ENCODE measurements around the gene BRME1. TPM values are rescaled to one million over a fixed set of nuclear protein-coding genes. Genes with fewer than 3 reads are reported as not detected.
"Not testable (repeated sequence)": the region's sequence is repeated elsewhere in the genome, so short reads cannot be mapped to it uniquely, and the experiment has no call there.

The BRME1 gene
- polyA plus RNA-seq, 2 of the 4 experiments (the other 2 are of a cell fraction), result 0.12 to 1.2 TPM

- DNase-seq (ENCODE audit: low read depth in 1 of 2, low spot score in 1 of 2), result no peak
- Histone ChIP-seq H3K4me2 (no peak overlapping the region), H3K4me3 (no peak overlapping the region), H3K4me1 (no peaks in the 10 kb centered on the region), H3K27ac (no peak overlapping the region), H3K9me3 (no peaks in the 10 kb centered on the region)
- TF ChIP-seq CHD2 (IDR thresholded peaks at IDR 0.05; ENCODE audit: low read length, partially characterized antibody) (no peak), ZFP36 (IDR thresholded peaks at IDR 0.05; ENCODE audit: borderline replicate concordance, partially characterized antibody) (no peak), TP53 (CRISPR knock-in tag; IDR thresholded peaks at IDR 0.05) (no peak), POLR2A (IDR thresholded peaks at IDR 0.05; ENCODE audit: low read length) (no peak), E2F6 (IDR thresholded peaks at IDR 0.05; ENCODE audit: borderline replicate concordance, low read depth) (no peak), NR3C1 (IDR thresholded peaks at IDR 0.05) (no peak), ELK1 (IDR thresholded peaks at IDR 0.05; ENCODE audit: low read depth, low read length) (no peak), MAZ (IDR thresholded peaks at IDR 0.05; ENCODE audit: borderline replicate concordance, low read depth, low read length) (no peak), EHF (CRISPR knock-in tag; IDR thresholded peaks at IDR 0.05) (no peak), RFX5 (IDR thresholded peaks at IDR 0.05) (no peak), PBX3 (IDR thresholded peaks at IDR 0.05) (no peak), CHD4 (IDR thresholded peaks at IDR 0.05; ENCODE audit: borderline replicate concordance) (no peak), PHF8 (IDR thresholded peaks at IDR 0.05; ENCODE audit: borderline replicate concordance, low read depth) (no peak)
- CTCF ChIA-PET, result no interaction called here
- no peak for ATAC-seq
- FAIRE-seq, result no peak
- WGBS (ENCODE audit: missing lambda C conversion rate), result 91% methylated on average over 27 of the region's 28 CpGs
- POLR2A ChIA-PET, result interaction anchor here (1.2 kb wide), 1 partner anchor 10 kb away, joined by 3 read pairs; no protein-coding TSS in a partner anchor
These were observed 17.5 kb upstream of the BRME1 start for GRCh38 chr19:13923194-13923987.

GRCh38 chr19:13922118-13922517 is 16.2 kb upstream of the BRME1 start:
- POLR2A ChIA-PET; H3K9me3 ChIP-seq; H3K4me2 ChIP-seq; H3K27ac ChIP-seq; H3K4me1 ChIP-seq; DNase-seq (ENCODE audit: low read depth in 1 of 2, low spot score in 1 of 2); ATAC-seq; FAIRE-seq; H3K4me3 ChIP-seq: not testable (repeated sequence)
- WGBS (ENCODE audit: missing lambda C conversion rate), result 86% methylated on average over 6 of the region's 6 CpGs
- CTCF ChIA-PET, result interaction anchor here (1.8 kb wide), 1 partner anchor 14 kb away, joined by 4 read pairs; no protein-coding TSS in a partner anchor

GRCh38 chr19:13920940-13921747 is 15.2 kb upstream of the BRME1 start:
- H3K27ac ChIP-seq, result no peak overlapping the region
- no peak overlapping the region for H3K4me2 ChIP-seq
- CTCF ChIA-PET, result interaction anchor here (0.6 to 1.8 kb wide), 3 partner anchors 15 to 82 kb away, joined by 3 to 4 read pairs (median 3); no protein-coding TSS in a partner anchor
- ATAC-seq, result peak; percentile 56 to 91; a peak in 4 of 6 replicates
- DNase-seq (ENCODE audit: low read depth in 1 of 2, low spot score in 1 of 2), result peak; percentile 28 to 76
- no peak overlapping the region for H3K4me3 ChIP-seq
- POLR2A ChIA-PET, result no interaction called here
- 100% methylated on average over 2 of the region's 2 CpGs for WGBS (ENCODE audit: missing lambda C conversion rate)
- no peaks in the 10 kb centered on the region for H3K9me3 ChIP-seq
- TF ChIP-seq USF2 (IDR thresholded peaks at IDR 0.05) (peak; percentile 65), MAX (IDR thresholded peaks at IDR 0.05) (no peak)
- no peak for FAIRE-seq
- H3K4me1 ChIP-seq, result no peaks in the 10 kb centered on the region

Measured in A549 (cell line).